ENCODE measurements around the gene MSRB3. TPM values are rescaled to one million over a fixed set of nuclear protein-coding genes. Genes with fewer than 3 reads are reported as not detected.

The MSRB3 gene
- total and polyA plus RNA-seq, 2 donors (not counting 1 experiment from before 2014, with no cell fraction given) = not detected

DNA sequence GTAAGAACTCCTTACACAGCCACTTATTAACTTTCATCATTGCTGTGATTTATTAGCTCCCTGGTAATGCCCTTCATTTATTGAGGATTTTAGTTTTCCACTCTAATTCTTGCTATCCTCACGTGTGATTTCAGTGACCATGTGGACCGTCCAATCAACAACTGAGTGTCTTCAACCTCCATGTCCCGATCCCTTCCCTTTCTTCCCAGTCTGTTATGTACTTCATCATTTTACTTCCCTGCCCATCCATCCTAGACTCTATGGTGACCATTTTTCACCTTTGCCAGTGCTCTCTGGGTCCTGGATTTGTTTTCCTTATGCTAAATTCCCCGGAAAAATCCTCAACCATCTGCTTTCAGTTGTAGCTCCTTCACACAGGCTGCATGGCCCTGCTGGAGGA, 111.0 kb downstream of the MSRB3 start:
- no peak for DNase-seq
- Mint-ChIP-seq H3K27ac (no peak overlapping the region), H3K4me1 (no peaks in the 10 kb centered on the region), H3K27me3 (no peaks in the 10 kb centered on the region), H3K4me3 (no peak overlapping the region), H3K9me3 (ENCODE audit: insufficient read depth) (peaks cover 3% of the 10 kb centered on the region)
- Histone ChIP-seq H4K20me1 (ENCODE audit: control insufficient read depth, insufficient read depth, low read length, poor library complexity, severe bottlenecking) (no peaks in the 10 kb centered on the region), H3K79me2 (ENCODE audit: control insufficient read depth, insufficient read depth, low read length) (no peaks in the 10 kb centered on the region), H3K27ac (ENCODE audit: low read length in 2 of 2) (no peak overlapping the region), H2AFZ (ENCODE audit: insufficient read depth, low read depth, low read length, poor library complexity, severe bottlenecking) (no peak overlapping the region), H3K9me3 (ENCODE audit: control extremely low read depth in 1 of 3, control insufficient read depth in 2 of 3, insufficient read depth in 1 of 3, low read length in 2 of 3) (peaks cover 0 to under 1% (median 0%) of the 10 kb centered on the region in 3 donors), H3K9ac (ENCODE audit: low read length) (no peak overlapping the region), H3K4me3 (ENCODE audit: control extremely low read depth in 1 of 5, extremely low read depth in 1 of 5, insufficient read depth in 1 of 5, low read depth in 2 of 5, low read length in 4 of 5) (no peak overlapping the region), H3K27me3 (replicated peaks in 1 of 4; ENCODE audit: control extremely low read depth in 1 of 4, control insufficient read depth in 3 of 4, insufficient read depth in 4 of 4, low read length in 3 of 4) (no peaks in the 10 kb centered on the region), H3K4me1 (ENCODE audit: control insufficient read depth in 2 of 2, insufficient read depth in 2 of 2, low read length in 2 of 2) (no peaks in the 10 kb centered on the region), H3K36me3 (replicated peaks in 1 of 2; ENCODE audit: control extremely low read depth in 1 of 2, control insufficient read depth in 1 of 2, extremely low read depth in 1 of 2, insufficient read depth in 2 of 2, low read length in 1 of 2) (no peaks in the 10 kb centered on the region), H3K4me2 (replicated peaks; ENCODE audit: low read depth, low read length, poor library complexity, severe bottlenecking) (no peak overlapping the region)
- ChIA-PET POLR2A (no interaction called here), CTCF (no interaction called here)
- 61% methylated on average over 3 of the region's 4 CpGs for WGBS (ENCODE audit: insufficient coverage)
- intact Hi-C loops (cut with micrococcal nuclease) = no loop called here
- no peak for ATAC-seq (ENCODE audit: low read depth)
- TF ChIP-seq EZH2 (IDR thresholded peaks at IDR 0.05; ENCODE audit: borderline replicate concordance, insufficient read depth, low read depth, low read length, poor library complexity, severe bottlenecking) = no peak
- TF ChIP-seq, protein P1, sequence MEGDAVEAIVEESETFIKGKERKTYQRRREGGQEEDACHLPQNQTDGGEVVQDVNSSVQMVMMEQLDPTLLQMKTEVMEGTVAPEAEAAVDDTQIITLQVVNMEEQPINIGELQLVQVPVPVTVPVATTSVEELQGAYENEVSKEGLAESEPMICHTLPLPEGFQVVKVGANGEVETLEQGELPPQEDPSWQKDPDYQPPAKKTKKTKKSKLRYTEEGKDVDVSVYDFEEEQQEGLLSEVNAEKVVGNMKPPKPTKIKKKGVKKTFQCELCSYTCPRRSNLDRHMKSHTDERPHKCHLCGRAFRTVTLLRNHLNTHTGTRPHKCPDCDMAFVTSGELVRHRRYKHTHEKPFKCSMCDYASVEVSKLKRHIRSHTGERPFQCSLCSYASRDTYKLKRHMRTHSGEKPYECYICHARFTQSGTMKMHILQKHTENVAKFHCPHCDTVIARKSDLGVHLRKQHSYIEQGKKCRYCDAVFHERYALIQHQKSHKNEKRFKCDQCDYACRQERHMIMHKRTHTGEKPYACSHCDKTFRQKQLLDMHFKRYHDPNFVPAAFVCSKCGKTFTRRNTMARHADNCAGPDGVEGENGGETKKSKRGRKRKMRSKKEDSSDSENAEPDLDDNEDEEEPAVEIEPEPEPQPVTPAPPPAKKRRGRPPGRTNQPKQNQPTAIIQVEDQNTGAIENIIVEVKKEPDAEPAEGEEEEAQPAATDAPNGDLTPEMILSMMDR (IDR thresholded peaks at IDR 0.05) = no peak

DNA sequence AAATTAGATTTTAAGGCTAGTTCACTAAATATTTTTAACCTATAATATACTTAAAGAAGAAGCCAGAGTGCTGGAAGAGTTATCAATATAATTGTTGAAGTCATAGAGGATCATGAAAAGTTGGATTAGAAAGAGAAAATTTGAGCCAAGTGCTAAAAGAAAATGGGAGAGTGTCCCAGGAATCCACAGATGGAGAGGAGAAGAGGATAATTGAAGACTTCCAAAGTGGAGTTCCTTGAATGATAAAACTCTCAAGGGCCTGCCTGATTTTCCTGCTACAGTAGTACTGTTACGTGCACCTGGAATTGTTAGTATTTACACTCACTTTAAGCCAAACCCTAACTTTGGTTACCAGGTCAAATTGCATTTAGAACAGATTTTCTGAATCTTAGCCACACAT, 113.2 kb downstream of the MSRB3 start:
- Histone ChIP-seq H3K9me3 (ENCODE audit: control extremely low read depth in 1 of 3, control insufficient read depth in 2 of 3, insufficient read depth in 1 of 3, low read length in 2 of 3) (peaks cover 2 to 5% (median 3%) of the 10 kb centered on the region in 3 donors), H3K27me3 (replicated peaks in 1 of 4; ENCODE audit: control extremely low read depth in 1 of 4, control insufficient read depth in 3 of 4, insufficient read depth in 4 of 4, low read length in 3 of 4) (no peaks in the 10 kb centered on the region), H2AFZ (ENCODE audit: insufficient read depth, low read depth, low read length, poor library complexity, severe bottlenecking) (no peak overlapping the region), H3K9ac (ENCODE audit: low read length) (no peak overlapping the region), H3K27ac (ENCODE audit: low read length in 2 of 2) (no peak overlapping the region), H4K20me1 (ENCODE audit: control insufficient read depth, insufficient read depth, low read length, poor library complexity, severe bottlenecking) (no peaks in the 10 kb centered on the region), H3K36me3 (replicated peaks in 1 of 2; ENCODE audit: control extremely low read depth in 1 of 2, control insufficient read depth in 1 of 2, extremely low read depth in 1 of 2, insufficient read depth in 2 of 2, low read length in 1 of 2) (no peaks in the 10 kb centered on the region), H3K4me1 (ENCODE audit: control insufficient read depth in 2 of 2, insufficient read depth in 2 of 2, low read length in 2 of 2) (no peaks in the 10 kb centered on the region), H3K79me2 (ENCODE audit: control insufficient read depth, insufficient read depth, low read length) (no peaks in the 10 kb centered on the region), H3K4me3 (ENCODE audit: control extremely low read depth in 1 of 5, extremely low read depth in 1 of 5, insufficient read depth in 1 of 5, low read depth in 2 of 5, low read length in 4 of 5) (no peak overlapping the region), H3K4me2 (replicated peaks; ENCODE audit: low read depth, low read length, poor library complexity, severe bottlenecking) (no peak overlapping the region)
- 100% methylated on average over 1 of the region's 1 CpG for WGBS (ENCODE audit: insufficient coverage)
- POLR2A ChIA-PET = no interaction called here
- TF ChIP-seq, protein P1 (IDR thresholded peaks at IDR 0.05) = no peak
- TF ChIP-seq EZH2 (IDR thresholded peaks at IDR 0.05; ENCODE audit: borderline replicate concordance, insufficient read depth, low read depth, low read length, poor library complexity, severe bottlenecking) = no peak
- Mint-ChIP-seq H3K4me3 (no peak overlapping the region), H3K9me3 (ENCODE audit: insufficient read depth) (peaks cover 3% of the 10 kb centered on the region), H3K27ac (no peak overlapping the region), H3K27me3 (no peaks in the 10 kb centered on the region), H3K4me1 (no peaks in the 10 kb centered on the region)
- DNase-seq (no peak), ATAC-seq (ENCODE audit: low read depth) (no peak)
- intact Hi-C loops (cut with micrococcal nuclease) = no loop called here
- CTCF ChIA-PET = no interaction called here

All from B cell (primary cell).